ENCODE results near the gene C11orf21. TPM values are rescaled to one million over a fixed set of nuclear protein-coding genes. Genes with fewer than 3 reads are reported as not detected.

The C11orf21 gene
- total RNA-seq, 4 donors from 2014 or later = 1.1 to 9.9 (median 1.3) TPM; not detected in 1

- H3K4me1 ChIP-seq = peaks cover 0 to 45% (median 21%) of the 10 kb centered on the region in 4 donors
- no peaks in the 10 kb centered on the region for H3K9me3 ChIP-seq
- peak in 2 of 3 donors; percentile 17 to 44 for DNase-seq
Observed at GRCh38 chr11:2302896-2303626, 1.3 kb upstream of the C11orf21 start.

GRCh38 chr11:2302306-2302895 lies 683 bp upstream of the C11orf21 start:
- Histone ChIP-seq H3K9me3 (no peaks in the 10 kb centered on the region), H3K27ac (peak overlapping the region; percentile 30 to 79 (median 62)), H3K4me3 (peak overlapping the region in 3 of 4 donors; percentile 10 to 41 (median 29)), H3K4me1 (peaks cover 0 to 45% (median 21%) of the 10 kb centered on the region in 4 donors), H3K36me3 (no peaks in the 10 kb centered on the region), H3K27me3 (no peaks in the 10 kb centered on the region)
- TF ChIP-seq CTCF (IDR thresholded peaks at IDR 0.05) (no peak), POLR2A (IDR thresholded peaks at IDR 0.05) (no peak)
- DNase-seq = peak; percentile 23 to 49 (median 45)

More at GRCh38 chr11:2302896-2303626, 1.3 kb upstream of the C11orf21 start:
- Histone ChIP-seq H3K4me3 (peak overlapping the region in 2 of 4 donors; percentile 10 to 41), H3K27ac (peak overlapping the region in 3 of 4 donors; percentile 30 to 79 (median 62)), H3K27me3 (no peaks in the 10 kb centered on the region), H3K36me3 (no peaks in the 10 kb centered on the region)
- TF ChIP-seq POLR2A (IDR thresholded peaks at IDR 0.05) (no peak), CTCF (IDR thresholded peaks at IDR 0.05) (no peak)

- Histone ChIP-seq H3K27me3 (no peaks in the 10 kb centered on the region), H3K27ac (peak overlapping the region; percentile 30 to 79 (median 62)), H3K4me1 (peaks cover 0 to 36% (median 17%) of the 10 kb centered on the region in 4 donors), H3K36me3 (no peaks in the 10 kb centered on the region), H3K9me3 (no peaks in the 10 kb centered on the region), H3K4me3 (peak overlapping the region; percentile 1 to 41 (median 23))
- TF ChIP-seq POLR2A (IDR thresholded peaks at IDR 0.05) (no peak), CTCF (IDR thresholded peaks at IDR 0.05) (no peak)
- peak; percentile 29 to 48 (median 40) for DNase-seq
Observed at GRCh38 chr11:2300936-2301630, 635 bp downstream of the C11orf21 start.

GRCh38 chr11:2300290-2300935 lies 1.3 kb downstream of the C11orf21 start:
- DNase-seq = peak; percentile 36 to 62 (median 46)
- peak overlapping the region in 3 of 4 donors; percentile 30 to 79 (median 62) for H3K27ac ChIP-seq
- H3K4me3 ChIP-seq = peak overlapping the region in 2 of 4 donors; percentile 17 to 41
- no peaks in the 10 kb centered on the region for H3K36me3 ChIP-seq
- no peaks in the 10 kb centered on the region for H3K9me3 ChIP-seq
- H3K27me3 ChIP-seq = no peaks in the 10 kb centered on the region
- peaks cover 0 to 31% (median 12%) of the 10 kb centered on the region in 4 donors for H3K4me1 ChIP-seq
- TF ChIP-seq CTCF (IDR thresholded peaks at IDR 0.05) = no peak
- no peak for TF ChIP-seq POLR2A (IDR thresholded peaks at IDR 0.05)

- peaks cover 0 to 26% (median 9%) of the 10 kb centered on the region in 4 donors for H3K4me1 ChIP-seq
Observed at GRCh38 chr11:2299773-2300172, 1.9 kb downstream of the C11orf21 start.

More at GRCh38 chr11:2299773-2300172, 1.9 kb downstream of the C11orf21 start:
- Histone ChIP-seq H3K27ac (no peak overlapping the region), H3K9me3 (no peaks in the 10 kb centered on the region), H3K27me3 (no peaks in the 10 kb centered on the region), H3K36me3 (no peaks in the 10 kb centered on the region), H3K4me3 (no peak overlapping the region)
- TF ChIP-seq CTCF (IDR thresholded peaks at IDR 0.05) (no peak), POLR2A (IDR thresholded peaks at IDR 0.05) (no peak)
- DNase-seq = peak in 2 of 3 donors; percentile 9 to 34
